OCI-LY7 (cell line): ENCODE measurements around the gene SNPH.

Experiments
- CTCF ChIP-seq: fragments of 200-600 bp; sonication (generic); conservative IDR thresholded peaks from 2 replicates; pipeline ENCODE4 v1.5.1; 2014; ENCODE audit warnings: mild to moderate bottlenecking, antibody characterized with exemption, low read length, moderate library complexity, mixed read lengths
- EZH2phosphoT487 ChIP-seq: fragments of 200-600 bp; sonication (generic); IDR thresholded peaks from 2 replicates; pipeline ENCODE4 v1.6.1; 2018; ENCODE audit warnings: low read depth, borderline replicate concordance, mild to moderate bottlenecking, mixed run types, antibody characterized with exemption, low read length, moderate library complexity, mixed read lengths

- TF ChIP-seq CTCF (no peak), EZH2phosphoT487 (no peak)
Measured at GRCh38 chr20:1296922-1297321, 30.8 kb downstream of the SNPH start.
